Chondrocyte (in vitro differentiated cells): ENCODE measurements around the gene CSPG4. TPM values are rescaled to one million over a fixed set of nuclear protein-coding genes. Genes with fewer than 3 reads are reported as not detected.
A peak's percentile ranks its signal among the peaks of the same experiment; 100 is the strongest.

Experiments used
- DNase-seq: peaks from one replicate; pipeline ENCODE4 v3.0.0; 2021; ENCODE audit warnings: mixed read lengths, low spot score
- H3K27ac Mint-ChIP-seq: one replicate; pipeline ENCODE4 v1.8.0; 2021; ENCODE audit warnings: mild to moderate bottlenecking, moderate library complexity, mixed read lengths; ENCODE audit not compliant: unreplicated experiment
- H3K27me3 Mint-ChIP-seq: 2 replicates; pipeline ENCODE4 v1.8.0; 2021; ENCODE audit warnings: low read depth, mixed read lengths
- H3K36me3 Mint-ChIP-seq: 2 replicates; pipeline ENCODE4 v1.8.0; 2021; ENCODE audit warnings: low read depth, mixed read lengths
- H3K4me1 Mint-ChIP-seq: 2 replicates; pipeline ENCODE4 v1.8.0; 2021; ENCODE audit warnings: low read depth, mild to moderate bottlenecking, mixed read lengths
- H3K4me3 Mint-ChIP-seq: one replicate; pipeline ENCODE4 v1.8.0; 2021; ENCODE audit warnings: mild to moderate bottlenecking, moderate library complexity, mixed read lengths; ENCODE audit not compliant: unreplicated experiment
- H3K9me3 Mint-ChIP-seq: 2 replicates; pipeline ENCODE4 v1.8.0; 2021; ENCODE audit warnings: low read depth, mixed read lengths
- total RNA-seq: library from RNA; stranded (reverse); gene quantifications from 3 replicates; pipeline ENCODE4 v1.2.1, GENCODE V29; 2021
- TF ChIP-seq, protein P1 (sequence below): fragments of 200-600 bp; sonication (generic); IDR thresholded peaks from 2 replicates; pipeline ENCODE4 v1.5.0; 2021; ENCODE audit warnings: antibody characterized with exemption, mild to moderate bottlenecking, moderate library complexity

CSPG4 gene
- total RNA-seq, 1 donor from 2014 or later, result 595 TPM

DNA sequence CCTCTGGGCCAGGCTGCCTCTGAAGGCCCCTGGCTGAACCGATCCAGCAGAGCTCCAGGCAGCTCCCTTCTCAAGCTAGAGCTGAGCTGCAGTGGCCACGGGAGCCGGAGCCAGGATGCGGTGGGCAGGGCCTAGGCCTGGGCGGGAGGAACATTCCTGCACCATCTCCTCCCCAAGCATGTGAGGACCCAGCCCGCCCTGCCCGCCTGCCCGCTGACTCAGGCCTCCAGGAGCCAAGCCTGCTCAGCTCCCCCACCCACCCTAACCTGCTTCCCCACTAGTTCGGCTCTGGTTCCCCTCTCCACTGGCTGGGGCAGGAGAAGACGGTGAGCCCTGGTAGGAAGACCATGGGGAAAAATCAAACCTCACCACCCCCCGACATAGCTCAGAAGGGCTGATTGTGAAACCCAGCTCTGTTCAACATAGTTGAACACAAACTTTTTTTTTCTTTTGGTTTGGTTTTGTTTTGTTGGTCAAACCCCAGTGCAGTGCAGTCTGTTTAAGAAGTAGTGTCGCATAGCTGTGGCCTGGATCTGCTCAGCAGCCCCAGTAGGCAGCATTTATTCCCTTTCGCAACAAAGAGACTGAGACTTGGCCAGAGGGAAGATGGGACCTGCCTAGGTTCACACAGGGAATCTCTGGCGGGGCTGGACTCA, 51.4 kb downstream of the CSPG4 start:
- Mint-ChIP-seq H3K36me3 (peaks cover 7% of the 10 kb centered on the region), H3K27ac (peak overlapping the region; percentile 99), H3K9me3 (no peaks in the 10 kb centered on the region), H3K4me3 (peak overlapping the region; percentile 48), H3K4me1 (peaks cover 41% of the 10 kb centered on the region), H3K27me3 (no peaks in the 10 kb centered on the region)
- peak; percentile 99 for DNase-seq
- TF ChIP-seq, protein P1, sequence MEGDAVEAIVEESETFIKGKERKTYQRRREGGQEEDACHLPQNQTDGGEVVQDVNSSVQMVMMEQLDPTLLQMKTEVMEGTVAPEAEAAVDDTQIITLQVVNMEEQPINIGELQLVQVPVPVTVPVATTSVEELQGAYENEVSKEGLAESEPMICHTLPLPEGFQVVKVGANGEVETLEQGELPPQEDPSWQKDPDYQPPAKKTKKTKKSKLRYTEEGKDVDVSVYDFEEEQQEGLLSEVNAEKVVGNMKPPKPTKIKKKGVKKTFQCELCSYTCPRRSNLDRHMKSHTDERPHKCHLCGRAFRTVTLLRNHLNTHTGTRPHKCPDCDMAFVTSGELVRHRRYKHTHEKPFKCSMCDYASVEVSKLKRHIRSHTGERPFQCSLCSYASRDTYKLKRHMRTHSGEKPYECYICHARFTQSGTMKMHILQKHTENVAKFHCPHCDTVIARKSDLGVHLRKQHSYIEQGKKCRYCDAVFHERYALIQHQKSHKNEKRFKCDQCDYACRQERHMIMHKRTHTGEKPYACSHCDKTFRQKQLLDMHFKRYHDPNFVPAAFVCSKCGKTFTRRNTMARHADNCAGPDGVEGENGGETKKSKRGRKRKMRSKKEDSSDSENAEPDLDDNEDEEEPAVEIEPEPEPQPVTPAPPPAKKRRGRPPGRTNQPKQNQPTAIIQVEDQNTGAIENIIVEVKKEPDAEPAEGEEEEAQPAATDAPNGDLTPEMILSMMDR, result no peak

DNA sequence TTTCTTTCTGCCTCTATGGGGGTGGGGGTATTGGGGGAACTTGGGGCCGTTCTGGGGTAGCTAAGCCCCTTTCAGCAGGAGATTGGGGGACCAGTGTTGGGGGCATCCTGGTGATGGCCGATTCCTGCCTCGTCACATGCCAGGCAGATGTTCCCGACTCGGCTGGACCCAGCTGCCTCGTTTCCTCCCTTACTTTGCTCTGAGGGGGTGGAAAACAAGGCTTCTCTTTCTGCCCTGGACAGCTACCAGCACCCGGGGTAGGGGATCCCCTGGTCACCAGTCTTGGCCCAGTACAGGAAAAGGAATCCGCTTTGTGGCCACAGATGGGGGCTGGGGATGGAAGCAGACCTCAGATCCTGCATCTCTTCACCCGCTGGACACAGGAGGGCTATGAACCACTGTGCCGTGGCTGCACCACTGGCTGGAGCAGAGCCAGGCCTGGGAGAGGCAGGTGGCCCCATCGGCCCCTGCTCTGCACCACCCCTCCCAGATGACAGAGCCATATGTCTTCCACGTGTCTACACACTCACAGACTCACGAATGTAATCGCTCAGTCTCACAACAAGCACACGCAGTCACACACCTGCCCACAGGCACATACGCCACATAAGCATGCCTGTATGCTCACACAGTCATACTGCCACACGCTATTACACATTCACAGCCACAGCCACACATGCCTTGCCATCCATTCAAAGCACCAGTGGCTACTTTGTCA, 52.6 kb downstream of the CSPG4 start:
- H3K4me1 Mint-ChIP-seq, result peaks cover 36% of the 10 kb centered on the region
- TF ChIP-seq, protein P1, result no peak
- H3K4me3 Mint-ChIP-seq, result no peak overlapping the region
- H3K9me3 Mint-ChIP-seq, result no peaks in the 10 kb centered on the region
- H3K27me3 Mint-ChIP-seq, result no peaks in the 10 kb centered on the region
- H3K27ac Mint-ChIP-seq, result peak overlapping the region; percentile 99
- DNase-seq, result no peak
- peaks cover 7% of the 10 kb centered on the region for H3K36me3 Mint-ChIP-seq

DNA sequence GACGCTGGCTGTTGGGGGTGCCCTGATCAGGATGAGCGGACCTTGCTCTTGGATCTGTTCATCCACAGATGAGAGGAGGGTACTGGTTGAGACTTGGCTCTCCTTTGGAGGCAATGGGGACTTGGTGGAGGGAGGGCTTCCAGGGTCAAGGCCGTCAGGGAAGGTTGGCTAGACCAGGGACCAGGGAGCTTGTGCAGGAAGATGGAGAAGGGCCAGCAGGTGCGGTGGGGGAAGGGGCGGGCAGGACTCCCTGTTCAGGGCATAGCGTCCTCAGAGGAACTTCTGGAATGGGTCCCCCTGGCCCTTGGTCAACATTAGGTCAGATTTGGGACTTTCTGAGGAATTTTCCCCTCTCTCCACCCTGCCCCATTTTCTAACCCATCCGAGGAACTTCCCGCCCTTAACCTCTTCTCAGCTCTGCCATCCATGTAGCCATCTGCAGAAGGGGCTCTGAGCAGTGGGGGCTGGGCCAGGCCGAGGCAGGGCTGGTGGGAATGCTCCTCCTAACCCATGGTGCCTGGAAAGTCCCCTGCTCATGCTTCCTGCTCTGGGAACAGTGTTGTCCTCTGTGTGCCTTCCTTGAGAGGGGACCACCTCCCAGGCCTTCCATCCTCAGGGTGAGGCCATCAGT, 53.4 kb downstream of the CSPG4 start:
- peaks cover 45% of the 10 kb centered on the region for H3K4me1 Mint-ChIP-seq
- no peaks in the 10 kb centered on the region for H3K9me3 Mint-ChIP-seq
- peak overlapping the region; percentile 74 for H3K27ac Mint-ChIP-seq
- TF ChIP-seq, protein P1, result no peak
- peaks cover 7% of the 10 kb centered on the region for H3K36me3 Mint-ChIP-seq
- no peak overlapping the region for H3K4me3 Mint-ChIP-seq
- no peaks in the 10 kb centered on the region for H3K27me3 Mint-ChIP-seq
- DNase-seq, result no peak

DNA sequence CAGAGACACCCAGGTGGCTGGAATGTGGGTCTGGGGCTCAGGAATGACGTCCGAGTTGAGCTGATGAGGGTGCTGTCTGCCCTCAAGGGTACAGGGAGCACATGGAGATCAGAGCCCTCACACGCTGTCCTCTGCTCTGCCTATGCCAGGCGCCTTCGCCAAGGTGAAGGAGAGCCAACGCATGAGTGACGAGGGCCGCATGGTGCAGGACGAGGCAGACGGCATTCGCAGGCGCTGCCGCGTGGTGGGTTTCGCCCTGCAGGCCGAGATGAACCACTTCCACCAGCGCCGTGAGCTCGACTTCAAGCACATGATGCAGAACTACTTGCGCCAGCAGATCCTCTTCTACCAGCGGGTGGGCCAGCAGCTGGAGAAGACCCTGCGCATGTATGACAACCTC, 55.8 kb downstream of the CSPG4 start:
- Mint-ChIP-seq H3K9me3 (no peaks in the 10 kb centered on the region), H3K4me3 (no peak overlapping the region), H3K36me3 (peaks cover 7% of the 10 kb centered on the region), H3K27ac (no peak overlapping the region), H3K27me3 (no peaks in the 10 kb centered on the region), H3K4me1 (peaks cover 60% of the 10 kb centered on the region)
- no peak for DNase-seq
- TF ChIP-seq, protein P1, result no peak

DNA sequence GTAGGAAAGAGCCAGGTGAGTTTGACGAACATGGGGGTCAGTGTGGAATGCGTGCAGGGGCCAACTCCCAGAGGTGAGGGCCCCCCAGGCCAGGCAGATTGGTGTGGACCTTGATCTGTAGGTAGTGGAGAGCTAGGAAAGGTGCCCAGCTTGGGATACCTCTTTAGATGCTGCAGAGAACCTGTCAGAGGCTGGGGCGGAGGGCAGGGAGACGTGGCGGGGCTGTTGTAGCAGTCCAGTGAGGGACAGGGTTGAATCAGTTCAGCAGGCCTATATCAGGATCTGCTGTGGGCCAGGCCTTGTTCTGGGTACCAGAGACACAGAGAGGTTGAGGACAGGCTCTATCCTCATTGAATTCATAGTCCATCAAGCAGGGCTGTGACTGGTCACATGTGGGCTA, 56.3 kb downstream of the CSPG4 start:
- Mint-ChIP-seq H3K9me3 (no peaks in the 10 kb centered on the region), H3K36me3 (peaks cover 7% of the 10 kb centered on the region), H3K4me1 (peaks cover 60% of the 10 kb centered on the region), H3K27me3 (no peaks in the 10 kb centered on the region), H3K27ac (no peak overlapping the region), H3K4me3 (no peak overlapping the region)
- TF ChIP-seq, protein P1, result no peak
- no peak for DNase-seq
